GM12864 (cell line): ENCODE data around the gene PIK3R4.
A peak's percentile ranks its signal among the peaks of the same experiment; 100 is the strongest.

Source experiments
- DNase-seq: peaks from one replicate; pipeline ENCODE4 v3.0.0-alpha.2; 2011; ENCODE audit warnings: low read depth
- H3K4me3 ChIP-seq: 2 replicates; pipeline ENCODE4 v1.5.1; 2011; ENCODE audit warnings: mild to moderate bottlenecking, low read depth, low read length, control low read depth
- TF ChIP-seq, protein P1 (sequence below): IDR thresholded peaks from 2 replicates; pipeline ENCODE4 v1.5.1; 2011; ENCODE audit warnings: low read depth, mild to moderate bottlenecking, moderate library complexity, low read length, control low read depth, inconsistent platforms; ENCODE audit errors: missing control alignments

Gene PIK3R4

GRCh38 chr3:130748467-130748861, 1.8 kb upstream of the PIK3R4 start:
- peak overlapping the region; percentile 73; the same call in 1 of the 2 replicates for H3K4me3 ChIP-seq
- no peak for DNase-seq
- TF ChIP-seq, protein P1, sequence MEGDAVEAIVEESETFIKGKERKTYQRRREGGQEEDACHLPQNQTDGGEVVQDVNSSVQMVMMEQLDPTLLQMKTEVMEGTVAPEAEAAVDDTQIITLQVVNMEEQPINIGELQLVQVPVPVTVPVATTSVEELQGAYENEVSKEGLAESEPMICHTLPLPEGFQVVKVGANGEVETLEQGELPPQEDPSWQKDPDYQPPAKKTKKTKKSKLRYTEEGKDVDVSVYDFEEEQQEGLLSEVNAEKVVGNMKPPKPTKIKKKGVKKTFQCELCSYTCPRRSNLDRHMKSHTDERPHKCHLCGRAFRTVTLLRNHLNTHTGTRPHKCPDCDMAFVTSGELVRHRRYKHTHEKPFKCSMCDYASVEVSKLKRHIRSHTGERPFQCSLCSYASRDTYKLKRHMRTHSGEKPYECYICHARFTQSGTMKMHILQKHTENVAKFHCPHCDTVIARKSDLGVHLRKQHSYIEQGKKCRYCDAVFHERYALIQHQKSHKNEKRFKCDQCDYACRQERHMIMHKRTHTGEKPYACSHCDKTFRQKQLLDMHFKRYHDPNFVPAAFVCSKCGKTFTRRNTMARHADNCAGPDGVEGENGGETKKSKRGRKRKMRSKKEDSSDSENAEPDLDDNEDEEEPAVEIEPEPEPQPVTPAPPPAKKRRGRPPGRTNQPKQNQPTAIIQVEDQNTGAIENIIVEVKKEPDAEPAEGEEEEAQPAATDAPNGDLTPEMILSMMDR: no peak

DNA sequence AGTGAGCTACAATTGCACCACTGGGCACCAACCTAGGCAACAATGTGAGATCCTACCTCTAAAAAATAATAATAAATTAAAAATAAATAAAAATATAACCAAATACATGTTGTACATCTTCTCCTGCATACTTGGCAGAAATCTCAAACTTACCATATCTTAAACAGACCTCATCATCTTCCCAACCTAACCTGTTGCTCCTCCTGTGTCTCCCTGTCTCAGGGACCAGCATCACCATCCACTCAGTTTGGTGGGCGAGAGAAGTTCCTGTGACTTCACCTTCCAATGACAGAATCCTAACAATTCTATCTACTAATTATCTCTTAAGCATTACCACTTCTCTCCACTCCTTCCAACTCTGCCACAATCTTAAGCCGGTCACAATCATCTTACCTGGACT, 3.3 kb downstream of the PIK3R4 start:
- H3K4me3 ChIP-seq: no peak overlapping the region
- TF ChIP-seq, protein P1: no peak
- no peak for DNase-seq

GRCh38 chr3:130741946-130742610, 4.6 kb downstream of the PIK3R4 start:
- no peak overlapping the region for H3K4me3 ChIP-seq
- no peak for DNase-seq
- TF ChIP-seq, protein P1: no peak

- TF ChIP-seq, protein P1: no peak
- no peak for DNase-seq
- no peak overlapping the region for H3K4me3 ChIP-seq
Measured at GRCh38 chr3:130739848-130740247, 6.8 kb downstream of the PIK3R4 start.

DNA sequence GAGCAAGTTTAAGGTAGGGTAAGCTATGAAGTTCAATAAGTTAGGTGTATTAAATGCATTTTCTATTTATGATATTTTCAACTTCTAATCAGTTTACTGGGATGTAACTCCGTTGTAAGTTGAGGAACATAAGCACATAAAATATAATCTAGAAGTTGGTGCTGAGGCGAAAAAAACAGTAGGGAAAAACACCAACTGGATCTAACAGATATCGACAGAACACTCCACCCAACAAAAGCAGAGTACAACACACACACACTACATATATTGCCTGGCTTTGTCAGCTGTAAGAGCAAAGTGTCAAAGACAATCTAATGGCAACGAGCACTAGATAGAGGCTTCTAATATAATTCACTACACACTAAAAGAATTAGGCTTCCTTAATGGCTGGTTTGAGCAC, 8.4 kb downstream of the PIK3R4 start:
- TF ChIP-seq, protein P1: no peak
- DNase-seq: no peak
- no peak overlapping the region for H3K4me3 ChIP-seq

- TF ChIP-seq, protein P1: no peak
- no peak for DNase-seq
- H3K4me3 ChIP-seq: no peak overlapping the region
Measured at GRCh38 chr3:130737622-130738021, 9.0 kb downstream of the PIK3R4 start.

DNA sequence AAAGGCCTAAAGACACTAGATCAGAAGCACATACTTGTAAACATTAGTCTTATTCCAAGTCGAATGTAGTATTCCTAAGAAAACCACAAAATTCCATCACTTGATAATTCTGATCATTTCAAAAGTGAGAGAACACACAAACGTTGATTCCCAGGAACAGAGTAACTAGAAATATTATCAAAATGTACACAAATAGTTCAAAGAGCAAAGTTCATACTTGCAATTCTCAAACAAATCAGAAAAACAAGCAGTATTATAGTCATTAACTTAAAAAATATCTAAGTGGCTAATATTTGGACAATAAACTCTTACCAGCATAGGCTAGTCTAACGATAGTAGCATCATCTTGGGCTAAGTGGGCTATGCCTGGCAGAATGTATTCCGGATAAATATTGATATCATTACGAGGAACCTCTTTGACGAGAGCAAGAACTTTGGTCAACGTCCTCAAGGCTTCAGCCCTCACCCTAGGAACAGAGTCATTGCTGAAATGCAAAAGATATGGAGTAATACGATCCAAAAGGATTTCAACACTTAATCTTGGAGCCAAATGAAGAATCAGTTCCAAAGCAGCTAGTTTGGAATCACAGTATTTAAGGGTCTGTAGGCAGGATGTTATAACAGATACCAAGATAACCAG, 13.3 kb downstream of the PIK3R4 start:
- H3K4me3 ChIP-seq: no peak overlapping the region
- TF ChIP-seq, protein P1: no peak
- no peak for DNase-seq
